A673 (cell line): ENCODE measurements around the gene SV2C. TPM values are rescaled to one million over a fixed set of nuclear protein-coding genes. Genes with fewer than 3 reads are reported as not detected.

Source experiments
- BruUV-seq: library from RNA; stranded (reverse); fragments of 400-500 nt; replicated peaks from 2 replicates; lab custom pipeline; 2021; lab: Mats Ljungman, UMichigan
- CTCF ChIA-PET: fragments of 300-600 bp; sonication (Branson Sonifier 250); formaldehyde crosslinking; loops from one replicate; lab custom pipeline; 2022; ENCODE audit warnings: antibody characterized with exemption; lab: Charles Lee
- POLR2A ChIA-PET: fragments of 300-600 bp; sonication (Branson Sonifier 250); formaldehyde crosslinking; loops from one replicate; lab custom pipeline; 2022; ENCODE audit warnings: antibody characterized with exemption; ENCODE audit not compliant: low non-redundant PET; lab: Charles Lee
- DNase-seq: peaks from one replicate; pipeline ENCODE4 v3.0.0-alpha.2; 2015; ENCODE audit warnings: low spot score
- H3K27ac ChIP-seq: fragments of 200-600 bp; sonication (generic); 2 replicates; pipeline ENCODE4 v1.5.1; 2016; ENCODE audit warnings: mixed run types, low read depth, mild to moderate bottlenecking, mixed read lengths, antibody characterized with exemption, low read length; ENCODE audit not compliant: poor library complexity, severe bottlenecking
- H3K27me3 ChIP-seq: fragments of 200-600 bp; sonication (generic); replicated peaks from 2 replicates; pipeline ENCODE4 v1.6.1; 2017; ENCODE audit warnings: mixed run types, low read depth, mild to moderate bottlenecking, mixed read lengths, antibody characterized with exemption, low read length; ENCODE audit not compliant: insufficient read depth, poor library complexity
- H3K36me3 ChIP-seq: fragments of 200-600 bp; sonication (generic); 2 replicates; pipeline ENCODE4 v1.6.1; 2016; ENCODE audit warnings: mixed run types, mild to moderate bottlenecking, mixed read lengths, antibody characterized with exemption, low read length; ENCODE audit not compliant: insufficient read depth, poor library complexity, severe bottlenecking
- H3K4me1 ChIP-seq: fragments of 200-600 bp; sonication (generic); 2 replicates; pipeline ENCODE4 v1.6.1; 2017; ENCODE audit warnings: mixed run types, mild to moderate bottlenecking, mixed read lengths, antibody characterized with exemption, low read length; ENCODE audit not compliant: insufficient read depth, poor library complexity, severe bottlenecking
- H3K4me3 ChIP-seq: fragments of 200-600 bp; sonication (generic); 2 replicates; pipeline ENCODE4 v1.5.1; 2016; ENCODE audit warnings: low read depth, mixed run types, mild to moderate bottlenecking, mixed read lengths, low read length; ENCODE audit not compliant: poor library complexity, severe bottlenecking
- H3K9me3 ChIP-seq: fragments of 200-600 bp; sonication (generic); 2 replicates; pipeline ENCODE4 v1.6.1; 2016; ENCODE audit warnings: mixed run types, low read depth, mild to moderate bottlenecking, mixed read lengths, antibody characterized with exemption, low read length; ENCODE audit not compliant: poor library complexity, severe bottlenecking
- CTCF ChIP-seq: fragments of 300-800, 200-600 bp; sonication (generic); conservative IDR thresholded peaks from 2 replicates; pipeline ENCODE4 v1.5.1; 2017; ENCODE audit warnings: low read depth, mild to moderate bottlenecking, antibody characterized with exemption, low read length, moderate library complexity, mixed read lengths
- EZH2 ChIP-seq: fragments of 200-600 bp; sonication (generic); IDR thresholded peaks from 2 replicates; pipeline ENCODE4 v1.6.1; 2017; ENCODE audit warnings: borderline replicate concordance, low read depth, mild to moderate bottlenecking, mixed read lengths, antibody characterized with exemption, low read length; ENCODE audit not compliant: poor library complexity, severe bottlenecking
- intact Hi-C: fragments of 100-400 bp; cut with micrococcal nuclease; formaldehyde crosslinking; loops from one replicate; pipeline ENCODE4 v1.10.0; 2022; ENCODE audit not compliant: unreplicated experiment
- total RNA-seq: library from RNA; stranded (reverse); gene quantifications from 2 replicates; pipeline ENCODE4 v1.2.3, GENCODE V29; 2021

The SV2C gene
- total RNA-seq, 1 experiment from 2014 or later = 3.1 TPM

- POLR2A ChIA-PET = no interaction called here
Observed at GRCh38 chr5:76277736-76278135, 194.6 kb downstream of the SV2C start.

GRCh38 chr5:76278261-76278789, 195.1 kb downstream of the SV2C start:
- peaks cover 17% of the 10 kb centered on the region for H3K4me1 ChIP-seq
- no peak overlapping the region for H3K4me3 ChIP-seq
- no TSS peak for BruUV-seq
- ChIA-PET CTCF (no interaction called here), POLR2A (no interaction called here)
- H3K27me3 ChIP-seq = no peaks in the 10 kb centered on the region
- H3K36me3 ChIP-seq = no peaks in the 10 kb centered on the region
- no peak overlapping the region for H3K27ac ChIP-seq
- intact Hi-C loops = no loop called here
- no peak for DNase-seq
- H3K9me3 ChIP-seq = no peaks in the 10 kb centered on the region
- no peak for TF ChIP-seq EZH2

More at GRCh38 chr5:76277736-76278135, 194.6 kb downstream of the SV2C start:
- BruUV-seq = no TSS peak
- no peaks in the 10 kb centered on the region for H3K9me3 ChIP-seq
- peaks cover 20% of the 10 kb centered on the region for H3K4me1 ChIP-seq
- no peak overlapping the region for H3K4me3 ChIP-seq
- no peaks in the 10 kb centered on the region for H3K36me3 ChIP-seq
- CTCF ChIA-PET = no interaction called here
- no peaks in the 10 kb centered on the region for H3K27me3 ChIP-seq
- TF ChIP-seq EZH2 (no peak), CTCF (no peak)
- DNase-seq = no peak
- intact Hi-C loops = no loop called here
- H3K27ac ChIP-seq = no peak overlapping the region

GRCh38 chr5:76280494-76280893, 197.3 kb downstream of the SV2C start:
- intact Hi-C loops = no loop called here
- no peak overlapping the region for H3K4me3 ChIP-seq
- DNase-seq = no peak
- CTCF ChIA-PET = no interaction called here
- POLR2A ChIA-PET = no interaction called here
- TF ChIP-seq EZH2 (no peak), CTCF (no peak)
- BruUV-seq = no TSS peak
- no peak overlapping the region for H3K27ac ChIP-seq
- H3K36me3 ChIP-seq = no peaks in the 10 kb centered on the region
- H3K4me1 ChIP-seq = no peaks in the 10 kb centered on the region
- H3K27me3 ChIP-seq = no peaks in the 10 kb centered on the region
- no peaks in the 10 kb centered on the region for H3K9me3 ChIP-seq

GRCh38 chr5:76283670-76284069, 200.5 kb downstream of the SV2C start:
- ChIA-PET POLR2A (interaction anchor here (0.7 kb wide), 1 partner anchor 135 kb away, joined by 3 read pairs; no protein-coding TSS in a partner anchor), CTCF (no interaction called here)
- no peaks in the 10 kb centered on the region for H3K9me3 ChIP-seq
- H3K4me1 ChIP-seq = peaks cover 9% of the 10 kb centered on the region
- H3K27me3 ChIP-seq = no peaks in the 10 kb centered on the region
- intact Hi-C loops = no loop called here
- TF ChIP-seq CTCF (no peak), EZH2 (no peak)
- H3K36me3 ChIP-seq = no peaks in the 10 kb centered on the region
- no peak for DNase-seq
- H3K4me3 ChIP-seq = no peak overlapping the region
- no peak overlapping the region for H3K27ac ChIP-seq
- BruUV-seq = no TSS peak
